ENCODE measurements around the gene HOXD12. TPM values are rescaled to one million over a fixed set of nuclear protein-coding genes. Genes with fewer than 3 reads are reported as not detected.
A peak's percentile ranks its signal among the peaks of the same experiment; 100 is the strongest.

Gene HOXD12
- total RNA-seq, 6 experiments from 2014 or later = not detected

DNA sequence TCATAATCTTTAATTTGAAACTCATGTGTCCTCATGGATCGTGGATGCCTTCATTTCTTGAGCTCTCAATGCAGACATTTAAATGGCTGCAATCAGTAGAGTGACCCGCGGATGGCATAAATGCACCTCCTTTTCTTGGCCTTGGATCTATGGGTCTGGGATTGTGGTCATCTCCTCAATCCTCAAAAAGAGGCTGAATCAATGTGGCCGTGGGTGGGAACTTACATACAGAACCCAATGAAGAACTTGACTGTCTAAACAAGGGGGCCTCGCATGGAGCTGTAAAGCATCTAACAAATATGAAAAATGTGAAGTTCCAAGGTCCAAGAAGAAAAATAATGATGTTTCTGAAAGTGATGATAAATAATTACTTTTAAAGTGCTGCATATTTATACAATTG lies 4.2 kb upstream of the HOXD12 start:
- Histone ChIP-seq H3K27me3 (peaks cover 13 to 83% of the 10 kb centered on the region in 2 donors), H3K27ac (no peak overlapping the region), H3K9me3 (no peaks in the 10 kb centered on the region), H3K4me3 (no peak overlapping the region), H3K36me3 (no peaks in the 10 kb centered on the region), H3K4me1 (peaks cover 0 to 23% (median 6%) of the 10 kb centered on the region in 4 donors)
- no peak for TF ChIP-seq POLR2A (IDR thresholded peaks at IDR 0.05)
- TF ChIP-seq, protein P1, sequence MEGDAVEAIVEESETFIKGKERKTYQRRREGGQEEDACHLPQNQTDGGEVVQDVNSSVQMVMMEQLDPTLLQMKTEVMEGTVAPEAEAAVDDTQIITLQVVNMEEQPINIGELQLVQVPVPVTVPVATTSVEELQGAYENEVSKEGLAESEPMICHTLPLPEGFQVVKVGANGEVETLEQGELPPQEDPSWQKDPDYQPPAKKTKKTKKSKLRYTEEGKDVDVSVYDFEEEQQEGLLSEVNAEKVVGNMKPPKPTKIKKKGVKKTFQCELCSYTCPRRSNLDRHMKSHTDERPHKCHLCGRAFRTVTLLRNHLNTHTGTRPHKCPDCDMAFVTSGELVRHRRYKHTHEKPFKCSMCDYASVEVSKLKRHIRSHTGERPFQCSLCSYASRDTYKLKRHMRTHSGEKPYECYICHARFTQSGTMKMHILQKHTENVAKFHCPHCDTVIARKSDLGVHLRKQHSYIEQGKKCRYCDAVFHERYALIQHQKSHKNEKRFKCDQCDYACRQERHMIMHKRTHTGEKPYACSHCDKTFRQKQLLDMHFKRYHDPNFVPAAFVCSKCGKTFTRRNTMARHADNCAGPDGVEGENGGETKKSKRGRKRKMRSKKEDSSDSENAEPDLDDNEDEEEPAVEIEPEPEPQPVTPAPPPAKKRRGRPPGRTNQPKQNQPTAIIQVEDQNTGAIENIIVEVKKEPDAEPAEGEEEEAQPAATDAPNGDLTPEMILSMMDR (IDR thresholded peaks at IDR 0.05) = no peak
- DNase-seq (no peak), ATAC-seq (no peak)
- intact Hi-C loops (cut with DNase I) = loop anchor here in 1 of 2 donors (10.0 kb wide), 1 partner anchor 741 kb away; no protein-coding TSS in a partner anchor
- 6% methylated on average over 5 of the region's 5 CpGs for WGBS (ENCODE audit: insufficient coverage, low coverage, low lambda C conversion rate, missing lambda C conversion rate)

GRCh38 chr2:176096243-176096985 lies 3.2 kb upstream of the HOXD12 start:
- no peak for DNase-seq
- intact Hi-C loops (cut with DNase I) = loop anchor here in 1 of 2 donors (10.0 kb wide), 1 partner anchor 742 kb away; no protein-coding TSS in a partner anchor
- H3K4me3 ChIP-seq = peak overlapping the region in 1 of 3 donors; percentile 29
- H3K4me1 ChIP-seq = peaks cover 0 to 23% (median 6%) of the 10 kb centered on the region in 4 donors
- H3K9me3 ChIP-seq = no peaks in the 10 kb centered on the region
- 5% methylated on average over 16 of the region's 16 CpGs for WGBS (ENCODE audit: insufficient coverage, low coverage, low lambda C conversion rate, missing lambda C conversion rate)
- peaks cover 14 to 90% of the 10 kb centered on the region in 2 donors for H3K27me3 ChIP-seq
- ATAC-seq = peak in 1 of 4 donors; percentile 29
- H3K27ac ChIP-seq = no peak overlapping the region
- TF ChIP-seq POLR2A (IDR thresholded peaks at IDR 0.05) = no peak
- TF ChIP-seq, protein P1 (IDR thresholded peaks at IDR 0.05) = no peak
- no peaks in the 10 kb centered on the region for H3K36me3 ChIP-seq

DNA sequence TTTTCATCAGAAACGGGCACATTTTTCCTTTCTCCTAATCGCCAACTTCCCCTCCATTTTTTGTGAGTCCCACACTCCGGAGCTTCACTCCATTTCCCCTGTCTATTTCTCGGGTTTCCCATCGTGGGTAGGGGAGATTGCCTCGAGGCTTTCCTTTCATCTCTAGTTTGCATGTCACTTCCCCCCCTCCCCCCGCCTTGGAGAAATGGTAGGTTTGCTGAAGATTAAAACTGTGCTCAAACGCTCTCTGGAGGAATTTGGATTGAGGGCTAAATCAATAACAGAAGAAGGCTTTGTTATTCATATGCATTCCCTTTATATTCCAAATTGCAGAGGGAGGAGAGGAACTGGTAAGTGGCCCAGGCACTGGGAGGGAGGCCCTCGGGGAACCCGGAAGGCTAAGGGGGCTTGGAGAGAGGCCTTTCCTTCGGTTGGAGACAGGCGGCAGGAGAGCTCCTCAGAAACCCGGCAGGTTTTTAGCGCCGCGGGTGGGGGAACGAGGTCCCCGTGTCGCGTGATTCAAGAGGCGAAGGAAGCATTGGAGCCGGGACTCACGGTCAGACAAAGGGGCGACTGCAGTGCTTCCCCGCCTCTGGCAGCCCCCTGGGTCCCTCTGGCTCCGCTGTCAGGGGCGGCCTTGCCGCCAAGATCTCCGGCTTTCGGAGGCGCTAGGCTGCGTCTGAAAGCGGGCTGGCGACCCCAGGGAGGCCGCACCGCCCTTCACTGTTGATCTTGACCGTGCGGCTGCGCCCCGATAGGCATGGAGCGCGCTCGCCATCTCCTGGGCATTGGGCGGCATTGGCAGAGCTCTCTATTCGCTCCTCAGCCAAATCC lies 2.4 kb upstream of the HOXD12 start:
- Histone ChIP-seq H3K27ac (no peak overlapping the region), H3K27me3 (peaks cover 22 to 92% of the 10 kb centered on the region in 2 donors), H3K4me3 (peak overlapping the region; percentile 16 to 41 (median 29)), H3K36me3 (no peaks in the 10 kb centered on the region), H3K9me3 (no peaks in the 10 kb centered on the region), H3K4me1 (peaks cover 0 to 23% (median 6%) of the 10 kb centered on the region in 4 donors)
- intact Hi-C loops (cut with DNase I) = loop anchor here in 1 of 2 donors (10.0 kb wide), 1 partner anchor 742 kb away; no protein-coding TSS in a partner anchor
- TF ChIP-seq, protein P1 (IDR thresholded peaks at IDR 0.05) = peak; percentile 76 to 91 (median 86)
- no peak for TF ChIP-seq POLR2A (IDR thresholded peaks at IDR 0.05)
- peak; percentile 93 to 97 (median 94) for ATAC-seq
- peak; percentile 68 to 70 (median 69) for DNase-seq
- WGBS (ENCODE audit: insufficient coverage, low coverage, low lambda C conversion rate, missing lambda C conversion rate) = 2% methylated on average over 19 of the region's 45 CpGs

- TF ChIP-seq, protein P1 (IDR thresholded peaks at IDR 0.05) = no peak
- no peak for TF ChIP-seq POLR2A (IDR thresholded peaks at IDR 0.05)
- no peak overlapping the region for H3K27ac ChIP-seq
- intact Hi-C loops (cut with DNase I) = loop anchor here in 1 of 2 donors (10.0 kb wide), 1 partner anchor 743 kb away; no protein-coding TSS in a partner anchor
- ATAC-seq (no peak), DNase-seq (no peak)
- H3K9me3 ChIP-seq = no peaks in the 10 kb centered on the region
- 0% methylated on average over 17 of the region's 18 CpGs for WGBS (ENCODE audit: insufficient coverage, low coverage, low lambda C conversion rate, missing lambda C conversion rate)
- H3K4me3 ChIP-seq = no peak overlapping the region
- no peaks in the 10 kb centered on the region for H3K36me3 ChIP-seq
- H3K4me1 ChIP-seq = peaks cover 0 to 19% (median 6%) of the 10 kb centered on the region in 4 donors
- peaks cover 20 to 92% of the 10 kb centered on the region in 2 donors for H3K27me3 ChIP-seq
These were observed 1.7 kb upstream of the HOXD12 start for GRCh38 chr2:176097820-176098365.
